Dedifferentiated amniotic fluid mesenchymal stem cell (primary cell): Measurements from ENCODE around the gene RASA3.

Experiments used
- DNase-seq: peaks from one replicate; pipeline ENCODE4 v3.0.0-alpha.2; 2016; ENCODE audit errors: extremely low spot score

RASA3 gene

DNA sequence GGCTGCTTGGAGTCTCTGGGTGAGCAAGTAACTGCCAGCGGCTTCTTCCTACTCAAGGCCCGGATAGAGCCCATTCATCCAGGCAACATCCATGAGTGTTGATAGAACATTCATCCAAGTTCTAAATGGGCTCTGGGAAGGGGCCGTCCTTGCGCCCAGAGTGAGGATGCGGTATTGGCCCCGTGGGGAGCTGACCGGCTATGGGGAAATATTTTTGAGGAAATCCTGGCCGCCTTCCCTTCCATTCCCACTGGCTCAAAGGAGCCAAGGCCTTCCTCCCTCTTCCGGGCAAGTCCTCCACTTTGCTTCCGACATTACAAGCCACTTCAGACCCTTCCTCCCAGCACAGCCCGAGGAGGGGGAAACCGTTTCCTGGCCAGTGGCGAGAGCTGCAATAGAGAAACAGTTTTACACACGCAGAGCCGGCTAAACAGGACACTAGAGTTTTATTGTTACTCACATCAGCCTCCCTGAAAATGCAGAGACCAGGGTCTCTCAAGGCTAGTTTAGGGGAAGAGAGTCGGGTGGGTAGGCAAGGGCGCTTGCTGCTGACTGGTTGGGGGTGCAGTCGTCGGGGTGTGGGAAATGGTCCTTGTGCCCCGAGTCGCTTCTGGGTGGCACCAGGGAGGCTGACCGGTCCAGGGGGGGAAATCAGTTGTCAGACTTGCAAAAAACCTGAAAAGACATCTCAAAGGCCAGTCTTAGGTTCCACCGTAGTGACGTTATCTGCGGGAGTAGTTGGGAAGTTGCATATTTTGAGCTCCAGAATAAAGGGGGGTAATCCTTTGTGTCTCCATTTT is 196.1 kb downstream of the RASA3 start:
- DNase-seq = no peak

DNA sequence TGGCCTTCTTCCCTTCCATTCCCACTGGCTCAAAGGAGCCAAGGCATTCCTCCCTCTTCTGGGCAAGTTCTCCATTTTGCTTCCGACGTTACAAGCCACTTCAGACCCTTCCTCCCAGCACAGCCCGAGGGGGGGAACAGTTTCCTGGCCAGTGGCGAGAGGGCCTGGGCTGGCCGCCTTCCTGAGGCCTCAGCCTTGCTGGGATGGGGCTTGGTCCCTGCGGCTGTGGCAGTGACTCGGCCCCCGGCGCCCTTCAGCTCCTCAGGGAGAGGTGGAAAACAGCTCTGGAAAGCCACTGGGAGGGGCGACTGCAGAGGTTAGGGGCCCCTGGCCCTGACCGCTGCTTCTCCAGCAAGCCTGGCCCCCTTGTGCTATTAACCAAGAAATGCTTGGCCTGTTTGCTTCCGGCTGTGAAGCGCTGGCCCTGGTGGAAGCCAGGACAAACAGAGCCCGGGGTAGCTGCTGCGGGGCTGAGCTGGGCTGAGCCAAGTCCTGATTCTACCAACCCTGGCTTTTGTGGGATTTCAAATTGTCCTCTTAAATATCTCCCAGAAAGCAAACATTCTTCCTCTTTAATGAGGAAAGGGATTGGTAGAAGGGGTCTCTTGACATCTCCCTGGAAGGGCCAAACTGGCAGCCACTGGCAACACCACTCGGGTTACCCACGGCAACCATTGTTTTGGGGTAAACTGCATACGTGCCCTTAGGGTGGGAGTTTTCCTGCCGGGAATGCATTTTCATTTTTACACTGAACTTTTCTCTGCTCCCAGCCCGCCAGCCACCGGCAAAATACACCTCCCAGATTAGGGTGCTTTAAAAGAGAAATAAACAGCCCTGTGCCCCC is 197.2 kb downstream of the RASA3 start:
- no peak for DNase-seq

DNA sequence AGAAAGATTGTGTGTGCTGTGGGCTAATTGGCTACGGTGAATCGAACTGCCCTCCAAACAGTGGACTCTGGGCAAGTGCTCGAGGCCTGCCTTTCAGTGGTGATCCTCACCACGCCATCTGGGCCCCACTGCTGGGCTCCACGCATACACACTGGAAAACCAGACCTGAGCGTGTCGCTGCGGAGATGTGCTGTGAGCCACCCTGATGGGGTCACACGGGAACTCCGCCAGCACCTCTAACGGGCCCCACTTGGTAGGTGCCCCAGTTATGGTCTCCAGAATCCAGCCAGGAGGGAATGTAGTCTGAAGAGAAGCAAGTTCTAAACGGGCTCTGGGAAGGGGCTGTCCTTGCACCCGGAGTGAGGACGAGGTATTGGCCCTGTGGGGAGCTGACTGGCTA is 197.8 kb downstream of the RASA3 start:
- no peak for DNase-seq

DNA sequence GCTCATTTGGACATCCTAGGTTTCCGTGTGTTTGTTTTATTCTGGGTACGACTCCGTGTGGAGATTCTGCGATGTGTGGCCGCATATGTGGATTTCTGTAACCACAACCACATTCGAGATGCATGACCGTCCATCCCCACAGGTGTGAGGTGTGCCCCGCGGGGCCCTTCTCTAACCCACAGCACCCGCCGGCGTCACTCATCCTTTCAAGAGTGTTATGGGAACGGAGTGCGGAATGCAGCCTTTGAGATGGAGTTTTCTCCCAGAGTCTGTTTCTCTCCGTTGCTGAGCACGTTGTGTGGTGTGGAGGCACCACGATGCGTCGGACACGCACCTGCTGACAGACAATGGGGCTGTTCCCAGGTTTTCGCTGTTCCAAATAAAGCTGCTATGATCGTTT is 198.5 kb downstream of the RASA3 start:
- DNase-seq = no peak

DNA sequence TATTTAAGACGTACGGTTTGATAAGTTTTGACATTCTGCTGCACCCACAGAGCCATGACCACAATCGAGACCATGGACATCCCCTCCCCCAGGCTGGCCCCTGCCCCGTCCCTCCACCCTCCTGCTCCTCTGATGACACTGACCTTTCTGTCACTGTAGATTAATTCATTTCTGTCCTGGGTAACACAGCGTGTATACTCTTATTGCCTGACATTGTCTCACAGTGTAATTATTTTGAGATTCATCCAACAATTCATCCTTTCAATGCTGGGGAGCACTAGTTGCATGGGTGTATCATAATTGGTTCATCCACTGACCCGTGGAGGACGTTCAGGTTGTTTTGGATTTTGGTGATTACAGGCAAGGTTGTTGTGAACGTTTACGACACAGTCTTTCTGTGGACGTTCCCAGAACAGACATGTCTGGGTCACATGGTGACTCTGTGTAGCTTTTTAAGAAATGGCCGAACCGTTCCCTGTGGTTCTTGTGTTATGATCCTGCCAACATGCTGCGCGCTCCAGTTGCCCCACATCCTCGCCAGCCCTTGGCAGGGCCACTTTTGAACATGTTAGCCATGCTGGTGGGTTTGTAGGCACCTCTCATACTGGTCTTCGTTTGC is 200.5 kb downstream of the RASA3 start:
- DNase-seq = no peak

DNA sequence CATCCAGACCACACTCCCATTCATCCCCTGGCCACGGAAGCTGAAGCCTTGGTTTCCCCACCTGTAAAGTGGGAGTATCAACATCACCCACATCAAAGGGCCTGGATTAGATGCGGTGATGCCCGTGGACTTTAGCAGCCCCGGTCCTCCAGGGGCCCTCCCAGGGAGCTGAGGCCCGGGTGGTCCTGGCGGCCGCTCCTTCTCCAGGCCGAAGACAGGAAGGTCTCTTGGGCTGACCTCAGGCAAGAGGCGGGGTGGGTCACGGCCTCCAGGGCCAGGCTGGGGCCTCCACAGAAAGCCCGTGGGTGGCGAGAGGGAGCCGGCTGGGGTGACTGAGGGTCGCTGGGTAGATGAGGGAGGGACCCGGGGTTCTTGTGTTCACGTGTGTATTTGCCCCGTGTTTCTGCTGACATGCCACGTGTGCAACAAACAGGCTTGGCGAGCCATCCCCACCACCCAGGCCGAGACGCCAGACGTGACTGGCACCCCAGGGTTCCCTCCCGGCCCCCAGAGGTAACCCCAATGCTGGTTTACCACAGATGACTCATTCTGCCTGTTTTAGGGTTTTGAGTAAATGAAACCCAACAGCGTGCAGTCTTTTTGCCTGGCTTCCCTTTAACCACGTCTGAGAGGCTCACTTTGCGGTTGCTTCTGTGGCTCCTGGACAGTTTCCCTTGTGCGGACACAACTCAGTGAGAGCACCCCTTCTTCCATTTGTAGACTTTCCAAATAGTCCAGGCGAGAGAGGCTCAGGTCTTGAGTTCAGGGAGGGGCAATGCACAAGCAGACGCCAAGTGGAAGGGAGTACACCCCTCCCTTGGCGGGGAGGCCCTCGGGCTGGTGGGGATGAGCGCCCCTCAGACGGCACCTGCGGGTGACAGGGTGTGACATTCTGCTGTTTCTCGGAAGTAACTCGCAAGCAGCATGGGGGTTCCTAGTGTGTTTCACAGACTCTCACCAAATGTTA is 201.5 kb downstream of the RASA3 start:
- DNase-seq = no peak

DNA sequence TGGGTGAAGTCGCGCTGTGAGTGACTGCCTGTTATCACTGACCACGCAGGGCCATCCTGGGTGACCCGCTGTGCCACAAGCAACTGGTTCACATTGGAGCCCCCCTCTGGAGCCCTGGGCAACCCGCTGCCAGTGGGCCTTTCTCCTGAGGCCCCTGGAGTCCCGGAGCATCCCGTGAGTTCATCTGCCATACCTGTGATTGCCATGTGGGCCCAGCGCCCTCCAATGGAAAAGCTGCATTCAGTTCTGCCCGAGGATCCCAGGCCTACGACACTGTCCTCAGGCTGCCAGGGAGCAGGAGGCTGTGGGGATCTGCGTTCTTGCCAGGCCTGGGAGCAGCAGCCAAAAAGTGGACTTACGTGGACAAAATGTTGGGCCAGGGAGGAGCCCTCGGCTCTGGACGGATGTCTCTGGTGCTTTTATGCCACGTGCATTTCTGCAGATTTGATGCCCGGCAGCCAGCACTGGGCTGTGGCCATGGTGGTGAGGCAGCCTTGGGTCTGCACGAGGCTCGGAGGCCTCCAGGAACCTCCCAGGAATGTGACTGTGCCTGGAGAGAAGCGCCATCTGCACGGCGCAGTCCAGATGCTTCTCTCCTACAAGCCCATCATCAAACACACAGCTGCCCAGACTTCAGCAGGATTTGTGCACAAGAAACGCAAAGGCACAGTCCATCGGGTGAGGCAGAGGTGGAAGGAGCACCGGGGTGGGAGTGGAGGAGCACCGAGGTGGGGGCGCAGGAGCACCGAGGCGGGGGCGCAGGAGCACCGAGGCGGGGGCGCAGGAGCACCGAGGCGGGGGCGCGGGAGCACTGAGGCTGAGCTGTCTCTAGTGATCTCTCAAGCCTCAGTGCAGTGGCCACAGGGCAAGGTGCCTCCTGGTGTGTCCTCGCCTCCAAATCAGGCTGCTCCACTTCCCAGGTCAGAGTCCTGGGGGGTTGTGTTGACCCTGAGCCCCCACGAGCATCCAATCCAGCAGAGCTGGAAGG is 202.5 kb downstream of the RASA3 start:
- DNase-seq = no peak

DNA sequence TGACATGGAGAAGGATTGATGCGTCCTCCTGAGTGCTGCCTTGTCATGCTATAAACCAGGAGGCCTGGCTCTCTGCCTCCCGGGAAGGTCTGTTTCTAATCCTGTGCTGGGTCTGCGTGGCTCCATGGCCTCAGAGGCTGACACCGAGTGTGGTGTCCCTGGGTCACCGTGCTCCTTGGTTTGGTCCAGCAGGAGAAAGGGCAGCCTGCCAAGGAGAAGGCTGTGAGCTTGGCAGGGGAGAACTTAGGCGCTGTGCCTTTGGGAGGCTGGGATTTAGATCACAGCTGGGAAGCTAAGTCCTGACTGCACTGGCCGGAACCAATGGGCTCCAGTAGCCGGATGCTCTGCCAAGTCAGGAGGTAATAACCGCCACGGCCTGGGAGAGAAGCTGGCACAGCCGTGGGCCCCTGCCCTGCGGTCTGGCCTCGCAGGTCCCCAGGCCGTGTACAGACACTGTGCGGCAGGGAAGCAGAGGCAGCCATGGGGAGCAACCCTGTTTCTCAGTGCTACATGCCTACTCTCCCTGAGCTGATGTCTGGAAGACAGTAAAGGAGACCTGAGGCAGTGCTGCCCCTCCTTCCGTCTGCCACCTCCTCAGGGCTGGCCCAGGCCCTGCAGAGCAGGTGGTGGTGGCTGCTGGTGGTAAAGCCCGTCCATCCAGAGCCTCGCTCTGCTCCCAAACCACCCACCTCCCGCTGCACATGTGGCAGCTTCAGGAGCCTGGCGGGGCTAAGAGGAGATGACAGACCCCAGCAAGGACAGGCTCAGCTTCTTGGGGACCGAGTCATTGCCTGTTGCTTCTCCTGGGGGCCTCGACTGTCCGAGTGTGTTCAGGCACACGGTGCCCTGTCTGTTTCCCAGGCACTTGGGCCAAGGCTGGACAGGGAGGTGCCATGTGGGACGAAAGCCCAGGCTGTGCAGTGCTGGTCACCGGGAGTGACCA is 203.5 kb downstream of the RASA3 start:
- peak; percentile 36 for DNase-seq
